ENCODE measurements around the gene RAPGEF5.
"Not testable (repeated sequence)": the region's sequence is repeated elsewhere in the genome, so short reads cannot be mapped to it uniquely, and the experiment has no call there.

RAPGEF5 gene

DNA sequence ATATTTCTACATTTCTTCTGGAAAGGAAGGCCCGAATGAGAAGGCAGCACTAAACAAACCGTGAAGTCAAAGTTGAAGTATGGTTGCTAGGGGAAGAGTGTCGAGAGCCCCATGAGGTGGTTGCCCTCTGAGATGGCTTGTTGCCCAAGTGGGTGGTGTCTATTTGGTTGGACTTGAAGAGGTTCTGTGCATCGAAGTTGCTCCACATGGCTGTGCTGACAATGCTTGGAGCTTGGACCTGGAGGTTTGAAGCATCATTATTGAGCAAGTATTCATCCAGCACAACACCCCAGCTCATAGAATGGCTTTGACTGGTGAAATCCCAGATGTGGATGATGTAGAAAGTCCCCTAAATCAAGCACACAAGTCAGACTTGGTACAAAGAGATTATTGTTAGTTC, 246.1 kb downstream of the RAPGEF5 start:
- no peak for DNase-seq (ENCODE audit: low read depth in 1 of 2, low spot score in 1 of 2)
- no peak for TF ChIP-seq JUND (IDR thresholded peaks at IDR 0.05; ENCODE audit: low read depth)
- in situ Hi-C loops (cut with HindIII; ENCODE audit: low pct_unique_long_range_greater_than_20kb, low sequenced_read_pairs), result no loop called here

DNA sequence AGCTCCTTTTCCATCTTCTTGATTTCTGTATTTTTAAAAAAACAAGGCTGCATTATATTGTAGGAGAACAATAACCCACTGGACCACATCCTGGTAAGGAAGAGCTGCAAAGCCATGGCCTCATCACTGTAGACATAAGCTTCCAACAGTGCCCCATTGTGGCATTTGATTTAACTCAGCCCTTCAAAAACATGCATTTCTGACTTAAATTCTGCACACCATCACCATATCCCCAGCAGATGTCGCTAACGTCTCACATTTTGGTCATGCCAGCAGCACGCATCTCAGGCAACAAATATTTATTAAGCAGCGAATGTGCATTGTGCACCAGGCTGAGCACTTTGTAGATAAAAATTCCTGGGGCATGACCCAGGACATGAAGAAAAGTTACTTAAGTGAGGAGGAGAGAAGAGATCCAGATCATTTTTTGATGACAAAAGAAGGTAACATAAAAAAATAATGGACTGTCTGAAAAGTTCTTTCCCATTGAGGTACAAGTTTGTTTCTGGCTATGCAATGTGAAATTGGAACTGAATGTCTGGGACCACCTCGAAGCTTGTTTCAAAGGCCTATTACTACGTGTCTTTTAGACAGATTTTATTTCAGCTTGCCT, 246.6 kb downstream of the RAPGEF5 start:
- DNase-seq (ENCODE audit: low read depth in 1 of 2, low spot score in 1 of 2), result peak; percentile 74 to 91
- in situ Hi-C loops (cut with HindIII; ENCODE audit: low pct_unique_long_range_greater_than_20kb, low sequenced_read_pairs), result no loop called here
- no peak for TF ChIP-seq JUND (IDR thresholded peaks at IDR 0.05; ENCODE audit: low read depth)

DNA sequence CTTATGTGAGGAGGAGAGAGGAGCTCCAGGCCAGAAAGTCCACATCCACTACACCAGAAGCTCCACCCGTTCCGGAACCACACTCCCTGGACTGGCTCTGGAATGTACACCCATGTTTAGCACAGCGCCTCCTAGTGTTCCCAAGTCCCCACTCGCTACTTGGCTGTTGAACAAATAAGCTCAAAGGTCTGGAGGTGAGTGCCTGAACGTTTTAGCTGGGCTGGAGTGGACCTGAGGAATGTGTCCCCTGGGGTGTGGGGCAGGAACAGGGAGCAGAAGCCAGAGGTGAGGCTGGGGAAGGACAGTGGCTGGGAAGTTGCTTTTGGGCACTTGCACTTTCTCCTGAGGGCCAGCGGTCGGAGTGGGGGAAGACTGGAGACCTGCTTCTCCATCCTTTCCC, 247.2 kb downstream of the RAPGEF5 start:
- in situ Hi-C loops (cut with HindIII; ENCODE audit: low pct_unique_long_range_greater_than_20kb, low sequenced_read_pairs), result no loop called here
- DNase-seq (ENCODE audit: low read depth in 1 of 2, low spot score in 1 of 2), result peak in 1 of 2 experiments; percentile 66
- TF ChIP-seq JUND (IDR thresholded peaks at IDR 0.05; ENCODE audit: low read depth), result no peak

DNA sequence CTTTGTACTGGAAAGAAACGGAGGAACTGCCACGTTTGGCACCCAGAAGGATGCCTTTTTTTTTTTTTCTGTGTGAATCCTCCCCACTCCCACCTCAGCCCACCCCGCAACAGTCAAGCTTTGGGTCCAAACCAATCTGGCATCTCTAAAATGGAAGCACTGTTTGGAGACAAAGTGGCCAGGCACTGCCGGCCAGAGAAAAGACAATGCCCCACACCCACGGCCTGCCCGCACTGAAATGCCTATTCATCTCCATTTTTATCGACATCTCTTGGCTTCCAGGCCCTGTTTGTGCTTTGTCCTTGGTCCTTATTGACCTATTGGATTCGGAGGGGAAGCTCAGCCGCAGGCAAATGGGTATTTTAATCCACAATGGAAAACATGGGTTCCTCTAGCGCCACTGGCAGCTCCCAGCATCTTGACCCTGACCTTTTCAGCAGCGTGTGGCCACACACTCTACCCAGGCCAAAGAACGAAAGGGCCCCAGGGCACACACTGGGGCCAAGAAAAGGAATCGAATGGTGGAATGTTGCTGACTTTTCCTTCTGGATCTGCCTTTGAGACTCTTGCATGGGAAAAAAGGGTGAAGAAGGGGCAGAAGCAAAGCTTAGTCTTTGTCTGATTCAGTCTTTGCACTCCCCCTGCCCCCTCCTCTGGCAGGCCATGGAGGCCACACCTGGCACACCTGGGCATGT, 248.7 kb downstream of the RAPGEF5 start:
- TF ChIP-seq JUND (IDR thresholded peaks at IDR 0.05; ENCODE audit: low read depth), result no peak
- DNase-seq (ENCODE audit: low read depth in 1 of 2, low spot score in 1 of 2), result no peak
- in situ Hi-C loops (cut with HindIII; ENCODE audit: low pct_unique_long_range_greater_than_20kb, low sequenced_read_pairs), result no loop called here

DNA sequence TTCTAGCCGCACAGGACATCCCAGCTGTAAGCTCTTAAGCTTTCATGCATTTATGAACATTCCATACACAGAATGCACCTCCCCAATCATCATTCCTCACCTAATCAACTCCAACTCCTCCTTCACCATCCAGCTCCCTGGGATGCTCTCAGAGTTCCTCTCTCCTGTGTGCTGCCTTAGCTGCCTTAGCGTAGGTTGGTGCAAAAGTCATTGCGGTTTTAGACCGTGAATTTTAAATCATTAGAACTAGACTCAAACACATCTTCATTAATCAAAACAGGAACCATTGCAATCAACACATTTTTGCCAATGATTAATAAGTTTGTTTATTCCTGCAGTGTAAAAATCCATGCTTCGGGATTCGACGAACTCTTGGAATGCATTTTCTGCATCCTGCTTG, 251.4 kb downstream of the RAPGEF5 start:
- TF ChIP-seq JUND (IDR thresholded peaks at IDR 0.05; ENCODE audit: low read depth), result no peak
- in situ Hi-C loops (cut with HindIII; ENCODE audit: low pct_unique_long_range_greater_than_20kb, low sequenced_read_pairs), result no loop called here
- no peak for DNase-seq (ENCODE audit: low read depth in 1 of 2, low spot score in 1 of 2)

DNA sequence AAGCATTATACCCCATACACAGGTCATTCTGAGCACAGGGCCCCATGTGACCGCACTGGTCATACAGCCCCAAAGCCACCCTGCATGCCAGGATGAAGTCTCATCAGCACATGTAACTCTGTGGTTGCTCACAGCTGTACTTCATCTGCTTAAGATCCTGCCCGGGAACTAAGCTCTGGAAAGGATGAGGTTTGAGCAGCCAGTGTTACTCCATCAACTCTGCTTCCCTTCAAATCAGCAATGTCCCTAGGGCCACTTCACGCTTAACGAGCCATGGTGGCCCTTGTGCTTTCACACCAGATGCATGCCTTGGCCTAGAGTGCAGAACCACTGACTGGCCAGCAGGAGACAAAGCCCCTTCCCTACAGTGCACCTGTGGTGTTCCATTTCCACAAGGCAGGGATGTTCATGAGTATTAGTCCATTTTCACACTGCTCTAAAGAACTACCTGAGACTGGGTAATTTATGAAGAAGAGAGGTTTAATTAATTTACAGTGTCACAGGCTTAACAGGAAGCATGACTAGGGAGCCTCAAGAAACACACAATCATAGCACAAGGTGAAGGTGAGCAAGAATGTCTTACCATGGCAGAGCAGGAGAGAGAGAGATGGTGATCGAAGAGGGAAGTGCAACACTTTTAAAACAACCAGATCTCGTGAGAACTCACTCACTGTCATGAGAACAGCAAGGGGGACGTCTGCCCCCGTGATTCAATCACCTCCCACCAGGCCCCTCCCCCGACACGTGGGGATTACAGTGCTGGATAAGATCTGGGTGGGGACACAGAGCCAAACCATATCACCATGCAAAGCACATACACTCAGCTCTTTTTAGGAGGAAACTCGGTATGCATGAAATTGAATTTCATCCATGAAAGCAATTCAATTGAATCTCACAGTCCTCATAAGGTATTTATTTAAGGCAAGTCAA, 262.3 kb downstream of the RAPGEF5 start:
- no peak for TF ChIP-seq JUND (IDR thresholded peaks at IDR 0.05; ENCODE audit: low read depth)
- no peak for DNase-seq (ENCODE audit: low read depth in 1 of 2, low spot score in 1 of 2)
- in situ Hi-C loops (cut with HindIII; ENCODE audit: low pct_unique_long_range_greater_than_20kb, low sequenced_read_pairs), result no loop called here

DNA sequence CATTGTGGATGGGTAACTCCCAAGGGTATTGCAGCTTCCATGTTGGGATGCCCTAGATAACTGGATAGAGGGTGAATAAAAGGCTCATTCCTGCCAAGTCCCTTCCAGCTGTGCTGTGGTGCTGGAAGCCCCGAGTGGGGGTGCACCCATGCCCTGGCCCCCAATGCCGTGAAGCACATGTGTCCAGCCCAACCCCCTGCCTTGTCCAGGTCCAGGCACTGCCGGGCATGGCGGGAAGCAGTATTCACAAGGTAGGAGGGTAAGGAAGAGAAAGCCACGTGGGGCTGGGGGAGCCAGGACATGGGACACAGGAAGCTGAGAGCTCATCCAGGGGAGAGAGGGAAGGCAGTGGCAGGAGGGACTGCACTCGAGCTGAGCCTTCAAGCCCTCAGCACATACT, 263.0 kb downstream of the RAPGEF5 start:
- in situ Hi-C loops (cut with HindIII; ENCODE audit: low pct_unique_long_range_greater_than_20kb, low sequenced_read_pairs), result no loop called here
- TF ChIP-seq JUND (IDR thresholded peaks at IDR 0.05; ENCODE audit: low read depth), result no peak
- no peak for DNase-seq (ENCODE audit: low read depth in 1 of 2, low spot score in 1 of 2)

DNA sequence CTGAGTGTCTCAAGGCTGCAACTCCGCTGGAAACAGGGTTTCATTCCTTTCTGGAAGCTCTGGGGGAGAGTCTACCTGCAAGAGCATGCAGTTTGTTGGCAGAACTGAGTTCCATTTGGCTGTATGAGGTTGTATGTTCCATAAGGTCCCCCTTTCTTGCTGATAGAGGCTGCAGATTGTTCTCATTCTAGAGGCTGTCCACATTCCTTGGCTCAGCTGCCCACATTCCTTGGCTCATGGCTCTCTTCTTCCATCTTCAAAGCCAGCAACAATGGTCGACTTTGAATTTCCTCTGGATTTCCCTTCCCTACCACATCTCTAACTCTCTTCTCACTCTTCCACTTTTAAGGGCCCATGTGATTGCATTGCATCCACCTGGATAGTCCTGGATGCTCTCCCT, 264.0 kb downstream of the RAPGEF5 start:
- TF ChIP-seq JUND (IDR thresholded peaks at IDR 0.05; ENCODE audit: low read depth), result no peak
- no peak for DNase-seq (ENCODE audit: low read depth in 1 of 2, low spot score in 1 of 2)
- in situ Hi-C loops (cut with HindIII; ENCODE audit: low pct_unique_long_range_greater_than_20kb, low sequenced_read_pairs), result no loop called here

DNA sequence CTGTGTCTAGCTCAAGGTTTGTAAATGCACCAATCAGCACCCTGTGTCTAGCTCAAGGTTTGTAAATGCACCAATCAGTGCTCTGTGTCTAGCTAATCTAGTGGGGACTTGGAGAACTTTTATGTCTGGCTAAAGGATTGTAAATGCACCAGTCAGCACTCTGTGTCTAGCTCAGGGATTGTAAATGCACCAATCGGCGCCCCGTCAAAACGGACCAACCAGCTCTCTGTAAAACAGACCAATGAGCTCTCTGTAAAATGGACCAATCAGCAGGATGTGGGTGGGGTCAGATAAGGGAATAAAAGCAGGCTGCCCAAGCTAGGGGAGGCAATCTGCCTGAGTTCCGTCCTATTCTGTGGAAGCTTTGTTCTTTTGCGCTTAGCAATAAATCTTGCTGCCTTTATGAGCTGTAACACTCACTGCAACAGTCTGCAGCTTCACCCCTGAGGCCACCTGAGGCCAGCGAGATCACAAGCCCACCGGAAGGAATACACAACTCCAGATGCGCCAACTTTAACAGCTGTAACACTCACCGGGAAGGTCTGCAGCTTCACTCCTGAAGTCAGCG, 265.9 kb downstream of the RAPGEF5 start:
- in situ Hi-C loops (cut with HindIII; ENCODE audit: low pct_unique_long_range_greater_than_20kb, low sequenced_read_pairs); DNase-seq (ENCODE audit: low read depth in 1 of 2, low spot score in 1 of 2): not testable (repeated sequence)

DNA sequence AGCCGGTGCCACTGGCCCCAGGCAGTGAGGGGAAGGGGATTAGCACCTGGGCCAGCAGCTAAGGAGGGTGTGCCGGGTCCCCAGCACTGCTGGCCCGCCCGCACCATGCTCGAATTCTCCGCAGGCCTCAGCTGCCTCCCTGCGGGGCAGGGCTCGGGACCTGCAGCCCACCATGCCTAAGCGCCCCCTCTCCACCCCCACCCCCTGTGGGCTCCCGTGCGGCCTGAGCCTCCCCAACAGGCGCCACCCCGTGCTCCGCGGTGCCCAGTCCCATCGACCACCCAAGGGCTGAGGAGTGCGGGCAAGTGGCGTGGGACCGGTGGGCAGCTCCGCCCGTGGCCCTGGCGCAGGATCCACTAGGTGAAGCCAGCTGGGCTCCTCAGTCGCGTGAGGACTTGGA, 266.4 kb downstream of the RAPGEF5 start:
- no peak for TF ChIP-seq JUND (IDR thresholded peaks at IDR 0.05; ENCODE audit: low read depth)
- DNase-seq (ENCODE audit: low read depth in 1 of 2, low spot score in 1 of 2), result no peak
- in situ Hi-C loops (cut with HindIII; ENCODE audit: low pct_unique_long_range_greater_than_20kb, low sequenced_read_pairs), result no loop called here

DNA sequence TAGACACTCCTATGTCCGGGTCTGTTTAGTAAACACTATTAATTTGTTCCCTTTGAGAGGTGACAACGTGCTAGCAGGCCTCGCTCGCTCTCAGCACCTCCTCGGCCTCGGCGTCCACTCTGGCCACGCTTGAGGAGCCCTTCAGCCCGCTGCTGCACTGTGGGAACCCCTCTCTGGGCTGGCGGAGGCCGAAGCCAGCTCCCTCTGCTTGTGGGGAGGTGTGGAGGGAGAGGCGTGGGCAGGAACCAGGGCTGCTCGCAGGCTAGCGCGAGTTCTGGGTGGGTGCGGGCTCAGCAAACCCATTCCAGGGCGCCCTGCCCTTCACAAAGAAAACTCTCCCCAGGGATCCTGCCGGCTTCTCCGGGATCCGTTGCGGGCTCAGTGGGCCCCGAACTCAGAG, 266.8 kb downstream of the RAPGEF5 start:
- no peak for TF ChIP-seq JUND (IDR thresholded peaks at IDR 0.05; ENCODE audit: low read depth)
- in situ Hi-C loops (cut with HindIII; ENCODE audit: low pct_unique_long_range_greater_than_20kb, low sequenced_read_pairs), result no loop called here
- no peak for DNase-seq (ENCODE audit: low read depth in 1 of 2, low spot score in 1 of 2)

DNA sequence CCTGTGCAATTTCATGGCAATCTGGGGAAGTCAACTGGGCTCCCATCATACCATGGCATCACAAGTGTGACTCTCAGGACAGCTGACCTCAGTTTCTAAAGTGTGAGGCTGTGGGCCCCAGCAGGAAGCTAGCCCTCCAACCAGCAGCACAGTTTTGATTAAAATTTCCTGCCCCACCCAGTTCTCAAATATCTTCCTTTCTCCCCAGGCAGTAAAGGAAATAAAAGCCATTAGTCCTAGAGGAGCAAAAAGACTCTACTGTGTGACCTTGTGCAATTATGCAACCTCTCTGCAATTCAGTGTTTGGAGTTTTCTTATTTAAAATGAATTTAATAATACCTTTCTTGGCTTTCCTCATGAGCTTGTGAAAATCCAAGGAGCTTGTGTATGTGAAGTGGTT, 268.1 kb downstream of the RAPGEF5 start:
- TF ChIP-seq JUND (IDR thresholded peaks at IDR 0.05; ENCODE audit: low read depth), result no peak
- in situ Hi-C loops (cut with HindIII; ENCODE audit: low pct_unique_long_range_greater_than_20kb, low sequenced_read_pairs), result no loop called here

DNA sequence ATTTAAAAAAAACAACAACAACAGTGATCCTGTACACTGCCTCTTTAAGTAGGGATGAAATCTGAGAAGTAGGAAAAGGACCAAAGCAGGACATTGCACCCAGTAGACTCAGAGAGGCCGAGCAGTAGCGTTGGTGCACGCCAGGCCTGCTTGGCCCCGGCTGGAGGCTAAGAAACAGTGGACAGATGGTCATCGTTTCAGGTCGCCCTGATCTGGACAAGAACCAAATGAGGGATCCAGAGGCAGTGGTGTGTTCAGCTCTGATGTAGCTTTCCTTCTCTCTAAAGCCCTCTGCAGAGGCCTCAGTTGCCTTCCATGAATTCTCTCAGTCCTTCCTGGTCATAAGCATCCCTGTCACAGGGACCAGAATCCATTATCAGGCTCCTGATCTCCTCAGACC, 269.1 kb downstream of the RAPGEF5 start:
- no peak for DNase-seq (ENCODE audit: low read depth in 1 of 2, low spot score in 1 of 2)
- no peak for TF ChIP-seq JUND (IDR thresholded peaks at IDR 0.05; ENCODE audit: low read depth)
- in situ Hi-C loops (cut with HindIII; ENCODE audit: low pct_unique_long_range_greater_than_20kb, low sequenced_read_pairs), result no loop called here

More for the DNA sequence above, 268.1 kb downstream of the RAPGEF5 start:
- DNase-seq (ENCODE audit: low read depth in 1 of 2, low spot score in 1 of 2), result no peak

Data from T47D (cell line).